Brain microvascular endothelial cell (primary cell): ENCODE data around the gene LHFPL6.

Experiments
- DNase-seq: peaks from one replicate; pipeline ENCODE4 v3.0.0-alpha.2; 2020
- H3K27ac ChIP-seq: fragments of 250-450 bp; sonication (Bioruptor Pico); 2 replicates; pipeline ENCODE4 v1.5.1; 2020; ENCODE audit warnings: mild to moderate bottlenecking, moderate library complexity
- H3K27me3 ChIP-seq: fragments of 250-450 bp; sonication (Bioruptor Pico); replicated peaks from 2 replicates; pipeline ENCODE4 v1.5.1; 2020; ENCODE audit warnings: mild to moderate bottlenecking
- H3K36me3 ChIP-seq: fragments of 250-450 bp; sonication (Bioruptor Pico); replicated peaks from 2 replicates; pipeline ENCODE4 v1.5.1; 2020; ENCODE audit warnings: mild to moderate bottlenecking
- H3K4me3 ChIP-seq: 2 replicates; pipeline ENCODE4 v1.5.1; 2011; ENCODE audit warnings: low read depth, mild to moderate bottlenecking, control low read depth, low read length, moderate library complexity
- in situ Hi-C: cut with HindIII; loops from 2 replicates; pipeline ENCODE4 v1.10.0; 2017; ENCODE audit warnings: low sequenced_read_pairs, low pct_ligation_motif_present
- TF ChIP-seq, protein P1 (sequence below): IDR thresholded peaks from 2 replicates; pipeline ENCODE4 v1.5.1; 2011; ENCODE audit warnings: low read depth, mild to moderate bottlenecking, moderate library complexity, low read length, control low read depth, inconsistent platforms; ENCODE audit errors: missing control alignments

The LHFPL6 gene

DNA sequence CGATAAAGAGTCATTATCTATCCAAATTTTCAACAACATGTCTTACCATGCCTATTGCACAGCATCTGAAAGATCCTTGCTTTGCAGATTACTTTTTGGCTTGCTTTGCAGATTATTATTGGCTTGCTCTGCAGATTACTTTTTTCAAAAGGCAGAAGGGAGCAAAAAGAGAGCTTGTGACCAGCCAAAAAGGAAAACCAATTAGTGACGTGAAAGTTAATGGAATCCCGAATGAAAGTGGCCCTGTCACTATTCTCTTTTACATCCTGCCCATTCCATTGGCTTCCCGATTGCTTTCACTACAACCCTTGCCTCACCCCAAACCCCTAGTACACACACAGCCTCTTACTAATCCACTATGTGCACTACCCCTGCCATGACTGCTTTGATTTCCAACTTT lies 81.3 kb downstream of the LHFPL6 start:
- TF ChIP-seq, protein P1, sequence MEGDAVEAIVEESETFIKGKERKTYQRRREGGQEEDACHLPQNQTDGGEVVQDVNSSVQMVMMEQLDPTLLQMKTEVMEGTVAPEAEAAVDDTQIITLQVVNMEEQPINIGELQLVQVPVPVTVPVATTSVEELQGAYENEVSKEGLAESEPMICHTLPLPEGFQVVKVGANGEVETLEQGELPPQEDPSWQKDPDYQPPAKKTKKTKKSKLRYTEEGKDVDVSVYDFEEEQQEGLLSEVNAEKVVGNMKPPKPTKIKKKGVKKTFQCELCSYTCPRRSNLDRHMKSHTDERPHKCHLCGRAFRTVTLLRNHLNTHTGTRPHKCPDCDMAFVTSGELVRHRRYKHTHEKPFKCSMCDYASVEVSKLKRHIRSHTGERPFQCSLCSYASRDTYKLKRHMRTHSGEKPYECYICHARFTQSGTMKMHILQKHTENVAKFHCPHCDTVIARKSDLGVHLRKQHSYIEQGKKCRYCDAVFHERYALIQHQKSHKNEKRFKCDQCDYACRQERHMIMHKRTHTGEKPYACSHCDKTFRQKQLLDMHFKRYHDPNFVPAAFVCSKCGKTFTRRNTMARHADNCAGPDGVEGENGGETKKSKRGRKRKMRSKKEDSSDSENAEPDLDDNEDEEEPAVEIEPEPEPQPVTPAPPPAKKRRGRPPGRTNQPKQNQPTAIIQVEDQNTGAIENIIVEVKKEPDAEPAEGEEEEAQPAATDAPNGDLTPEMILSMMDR: no peak
- H3K27me3 ChIP-seq: no peaks in the 10 kb centered on the region

DNA sequence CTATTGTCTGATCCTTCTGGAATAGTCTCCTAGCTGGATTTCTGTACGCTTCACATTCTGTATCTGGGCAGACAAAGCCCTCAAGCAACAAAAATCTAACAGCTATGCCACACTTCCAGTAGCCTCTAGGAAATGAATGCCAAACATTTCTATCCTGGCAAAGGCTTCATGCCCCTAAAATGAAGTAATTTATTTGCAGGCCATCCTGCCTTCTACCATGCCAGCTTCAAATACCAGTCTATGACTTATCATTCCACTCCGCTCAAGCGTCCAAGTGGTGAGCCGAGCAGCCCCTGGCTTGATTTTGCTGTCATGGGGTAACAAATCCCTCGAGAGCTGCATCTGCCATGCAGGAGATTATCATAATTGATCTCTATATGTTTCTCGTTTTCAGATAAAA lies 86.9 kb downstream of the LHFPL6 start:
- in situ Hi-C loops: no loop called here
- TF ChIP-seq, protein P1: no peak
- Histone ChIP-seq H3K36me3 (no peaks in the 10 kb centered on the region), H3K27ac (no peak overlapping the region), H3K27me3 (no peaks in the 10 kb centered on the region), H3K4me3 (no peak overlapping the region)
- no peak for DNase-seq

More for the DNA sequence above, 81.3 kb downstream of the LHFPL6 start:
- H3K27ac ChIP-seq: no peak overlapping the region
- H3K36me3 ChIP-seq: no peaks in the 10 kb centered on the region
- in situ Hi-C loops: no loop called here
- DNase-seq: no peak
- no peak overlapping the region for H3K4me3 ChIP-seq

DNA sequence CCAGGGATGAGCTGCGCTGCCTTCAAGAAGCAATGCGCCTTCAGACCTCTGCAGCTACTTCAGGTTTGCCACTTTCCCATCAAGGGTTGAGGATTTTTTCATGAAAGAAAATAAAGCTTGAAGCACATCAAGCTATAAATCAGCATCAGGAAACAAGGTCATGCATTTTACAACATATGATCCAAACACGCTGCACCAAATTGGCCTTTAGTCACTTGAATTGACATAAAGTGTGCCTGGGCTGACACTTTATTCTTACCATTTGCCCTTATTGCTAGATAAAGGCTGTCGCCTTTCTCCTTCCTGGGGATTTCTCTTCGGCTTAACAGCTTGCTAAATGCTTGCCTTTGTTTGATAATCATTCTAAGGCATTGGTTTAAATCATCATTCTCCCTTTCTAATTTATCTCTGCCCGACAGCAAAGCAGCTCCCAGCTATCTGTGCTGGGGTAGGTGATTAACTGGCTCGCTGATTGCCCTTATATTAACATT lies 87.7 kb downstream of the LHFPL6 start:
- DNase-seq: no peak
- Histone ChIP-seq H3K27ac (no peak overlapping the region), H3K27me3 (no peaks in the 10 kb centered on the region), H3K4me3 (no peak overlapping the region), H3K36me3 (no peaks in the 10 kb centered on the region)
- in situ Hi-C loops: no loop called here
- TF ChIP-seq, protein P1: no peak

DNA sequence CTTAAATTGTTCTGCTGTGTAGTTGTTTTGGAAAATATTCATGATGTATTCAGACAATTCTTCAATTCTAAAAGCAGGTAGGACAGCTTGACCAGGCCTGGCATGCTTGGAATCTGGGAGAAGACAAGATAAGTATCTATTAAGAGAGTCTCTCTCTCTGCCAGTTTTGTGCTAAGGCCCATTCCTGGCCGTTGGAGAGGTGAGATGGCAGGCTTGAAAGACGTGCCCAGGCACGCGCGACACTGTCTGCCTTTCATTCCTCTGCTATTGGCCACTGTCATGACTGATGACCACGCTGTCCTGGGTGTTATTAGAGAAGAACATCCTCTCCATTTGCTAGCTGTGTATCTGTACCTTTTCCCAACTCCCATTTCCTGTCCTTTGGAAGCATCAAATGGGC lies 90.3 kb downstream of the LHFPL6 start:
- Histone ChIP-seq H3K4me3 (no peak overlapping the region), H3K36me3 (no peaks in the 10 kb centered on the region), H3K27ac (no peak overlapping the region), H3K27me3 (no peaks in the 10 kb centered on the region)
- in situ Hi-C loops: no loop called here
- DNase-seq: no peak
- TF ChIP-seq, protein P1: no peak

DNA sequence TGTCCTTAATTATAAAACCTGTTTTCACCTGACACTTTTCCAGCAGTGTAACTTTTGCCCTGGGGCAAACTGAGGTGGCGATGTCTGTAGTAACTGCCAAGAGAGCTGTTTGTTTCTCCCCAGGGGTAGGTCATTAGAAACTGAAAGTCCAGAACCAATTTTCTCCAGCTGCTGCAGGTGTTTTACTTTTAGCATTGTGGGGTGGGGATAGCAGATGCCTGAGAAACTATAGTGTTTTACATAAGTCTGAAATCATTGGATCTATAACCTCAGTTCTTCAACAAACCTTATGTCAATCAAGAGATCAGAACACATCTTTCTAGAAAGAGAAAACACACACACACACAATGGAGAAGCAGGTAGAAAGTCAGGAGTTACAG lies 92.7 kb downstream of the LHFPL6 start:
- no peak overlapping the region for H3K27ac ChIP-seq
- in situ Hi-C loops: no loop called here
- DNase-seq: no peak
- H3K36me3 ChIP-seq: no peaks in the 10 kb centered on the region
- no peaks in the 10 kb centered on the region for H3K27me3 ChIP-seq
- TF ChIP-seq, protein P1: no peak
- H3K4me3 ChIP-seq: no peak overlapping the region

DNA sequence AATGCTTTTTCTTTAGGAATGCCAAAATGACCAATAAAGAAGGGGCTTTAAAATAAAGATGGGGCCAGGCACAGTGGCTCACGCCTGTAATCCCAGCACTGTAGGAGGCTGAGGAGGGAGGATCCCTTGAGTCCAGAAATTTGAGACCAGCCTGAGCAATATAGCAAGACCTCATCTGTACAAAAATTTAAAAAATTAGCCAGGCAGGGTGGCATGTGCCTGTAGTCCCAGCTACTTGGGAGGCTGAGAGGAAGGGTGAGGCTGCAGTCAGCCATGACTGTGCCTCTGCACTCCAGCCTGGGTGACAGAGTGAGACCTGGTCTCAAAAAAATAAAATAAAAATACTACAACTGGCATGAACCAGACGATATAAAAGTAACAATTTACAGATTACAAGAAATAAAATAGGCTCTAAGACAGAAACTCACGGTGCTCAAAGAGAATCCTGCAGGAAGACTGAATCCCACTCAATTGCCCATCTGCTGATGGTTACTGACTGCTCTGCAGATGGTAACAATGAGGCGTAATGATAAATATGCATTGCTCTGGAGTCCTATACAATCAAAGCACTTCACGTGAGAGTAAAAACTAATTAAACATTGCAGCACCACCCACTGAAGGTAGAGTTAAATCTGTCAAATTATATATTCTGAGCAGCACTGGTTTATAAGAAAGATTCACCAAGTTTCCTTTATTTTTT lies 93.2 kb downstream of the LHFPL6 start:
- H3K27me3 ChIP-seq: no peaks in the 10 kb centered on the region
- no peaks in the 10 kb centered on the region for H3K36me3 ChIP-seq
- H3K4me3 ChIP-seq: no peak overlapping the region
- no peak for DNase-seq
- in situ Hi-C loops: no loop called here
- TF ChIP-seq, protein P1: no peak
- H3K27ac ChIP-seq: no peak overlapping the region
